HG03520 (cell line): ENCODE data around the gene TSSK3.

Experiments
- ATAC-seq: cut with Tn5 transposase; IDR thresholded peaks from one replicate; pipeline ENCODE4 v1.9.1; 2021; ENCODE audit warnings: mild to moderate bottlenecking, moderate library complexity; ENCODE audit not compliant: unreplicated experiment

TSSK3 gene

DNA sequence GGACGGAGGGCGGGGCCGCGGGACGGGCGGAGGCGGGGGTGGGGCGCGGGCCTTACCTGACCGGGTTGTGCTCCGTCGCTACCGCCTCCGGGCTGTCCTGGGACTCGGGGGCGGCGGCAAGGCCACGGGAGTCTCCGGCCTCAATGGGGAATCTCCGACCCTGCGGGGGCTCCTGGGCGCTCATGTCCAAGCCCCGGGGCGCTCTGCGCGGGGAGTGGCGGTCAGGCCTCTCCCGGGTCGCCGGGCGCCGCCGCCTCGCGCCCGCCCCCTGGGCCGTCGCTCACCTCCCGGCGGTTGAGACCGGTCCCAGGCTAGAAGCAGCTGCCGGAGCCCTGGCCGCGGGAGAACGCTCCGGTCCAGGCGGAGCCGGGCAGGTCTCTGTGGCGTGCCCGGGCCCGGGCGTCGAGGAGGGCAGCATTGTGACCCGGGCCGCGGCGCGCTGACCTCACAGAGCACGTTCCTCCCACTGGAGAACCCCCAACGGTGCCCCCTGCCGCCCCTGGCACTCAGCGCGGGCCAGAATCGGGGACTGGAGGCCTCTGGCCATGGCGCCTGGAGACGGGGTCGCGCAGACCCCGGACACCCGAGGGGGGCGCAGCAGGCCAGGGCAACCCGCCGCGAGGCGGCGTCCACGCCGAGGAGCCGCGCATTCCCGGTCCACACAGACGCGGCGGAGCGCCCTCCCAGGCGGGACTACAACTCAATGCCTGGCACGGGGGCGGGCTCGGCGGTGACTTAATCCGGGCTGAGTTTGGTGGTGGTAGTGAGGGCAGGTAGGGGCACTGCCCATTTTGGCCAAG, 465 bp upstream of the TSSK3 start:
- no peak for ATAC-seq

DNA sequence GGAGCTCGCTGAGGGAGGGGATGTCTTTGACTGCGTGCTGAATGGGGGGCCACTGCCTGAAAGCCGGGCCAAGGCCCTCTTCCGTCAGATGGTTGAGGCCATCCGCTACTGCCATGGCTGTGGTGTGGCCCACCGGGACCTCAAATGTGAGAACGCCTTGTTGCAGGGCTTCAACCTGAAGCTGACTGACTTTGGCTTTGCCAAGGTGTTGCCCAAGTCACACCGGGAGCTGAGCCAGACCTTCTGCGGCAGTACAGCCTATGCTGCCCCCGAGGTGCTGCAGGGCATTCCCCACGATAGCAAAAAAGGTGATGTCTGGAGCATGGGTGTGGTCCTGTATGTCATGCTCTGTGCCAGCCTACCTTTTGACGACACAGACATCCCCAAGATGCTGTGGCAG, 1.4 kb downstream of the TSSK3 start:
- ATAC-seq = no peak

- no peak for ATAC-seq
These were observed 2.5 kb downstream of the TSSK3 start for GRCh38 chr1:32364836-32365235.

GRCh38 chr1:32365445-32365844, 3.1 kb downstream of the TSSK3 start:
- no peak for ATAC-seq

GRCh38 chr1:32367912-32368635, 5.7 kb downstream of the TSSK3 start:
- ATAC-seq = no peak

DNA sequence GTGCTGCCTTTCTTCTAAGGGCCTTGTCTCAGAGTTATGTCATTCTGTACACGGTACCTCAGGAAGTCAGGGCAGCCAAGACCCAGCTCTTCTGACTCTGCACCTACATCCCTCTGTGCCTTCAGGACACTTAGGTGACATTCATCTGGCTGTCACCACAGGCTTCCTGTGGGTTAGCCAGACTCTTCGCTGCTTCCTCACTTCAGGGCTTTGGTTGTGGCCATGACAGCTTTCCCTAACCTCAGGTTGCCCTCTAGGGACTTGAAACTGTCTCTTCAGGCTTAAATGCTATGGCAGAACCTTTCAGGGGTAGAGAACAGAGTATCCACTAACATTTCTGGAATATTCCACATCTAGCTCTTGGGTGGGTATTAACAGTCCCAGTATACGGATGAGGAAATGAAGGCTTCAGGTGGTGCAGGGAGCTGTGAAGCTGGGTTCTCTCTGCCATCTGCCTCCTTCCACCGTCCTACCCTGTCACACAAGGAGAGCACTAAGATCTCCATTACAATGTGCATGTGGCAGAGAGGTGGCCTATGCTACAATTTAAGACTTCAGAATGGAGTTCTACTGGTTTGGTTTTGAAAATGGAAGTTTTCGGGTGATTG, 9.9 kb downstream of the TSSK3 start:
- ATAC-seq = no peak

DNA sequence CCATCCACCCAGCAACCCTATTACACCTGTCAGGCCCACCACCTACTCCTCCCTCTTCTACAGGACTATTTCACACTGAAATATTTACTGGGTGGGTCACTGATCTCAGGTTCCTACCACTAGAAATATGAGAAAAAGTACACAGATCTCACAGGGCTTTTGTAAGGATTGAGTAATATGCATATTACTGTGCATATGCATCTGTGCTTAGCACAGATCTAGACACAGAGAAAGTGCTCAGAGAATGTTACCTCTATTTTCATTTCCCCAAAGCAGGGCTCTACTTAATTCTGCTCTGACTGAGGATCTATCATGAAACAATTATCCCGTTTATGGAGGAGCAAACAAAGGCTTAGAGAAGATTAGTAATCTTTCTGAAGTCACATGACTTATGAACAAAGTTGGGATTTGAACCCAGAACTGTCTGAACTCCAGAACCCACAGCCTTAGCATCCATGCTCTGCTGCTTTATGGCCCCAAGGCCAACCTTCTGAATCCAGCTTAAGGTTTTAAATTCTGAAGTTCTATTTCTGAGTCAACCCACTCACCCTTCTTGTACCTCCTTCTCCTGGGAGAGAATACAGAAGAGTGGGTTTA, 11.8 kb downstream of the TSSK3 start:
- no peak for ATAC-seq

DNA sequence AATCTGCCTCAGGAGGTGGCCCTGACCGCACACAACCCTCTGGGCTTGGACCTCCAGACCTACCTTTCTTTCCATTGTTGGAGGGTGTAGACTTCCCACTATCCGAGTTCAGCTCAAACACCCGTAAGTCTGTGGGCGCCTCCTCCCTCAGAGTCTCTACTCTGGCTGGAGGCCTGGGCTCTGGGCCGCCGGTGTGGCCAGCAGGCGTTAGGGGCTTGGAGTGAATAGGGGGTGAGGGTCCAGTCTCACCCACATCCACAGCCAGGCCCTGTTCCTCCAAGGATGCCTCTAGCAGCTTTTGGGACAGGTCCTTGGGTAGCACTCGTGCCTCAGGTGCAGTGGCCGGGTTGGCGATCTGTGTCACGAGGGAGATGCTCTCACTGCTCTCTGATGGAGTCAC, 13.9 kb downstream of the TSSK3 start:
- ATAC-seq = no peak

- no peak for ATAC-seq
These were observed 15.3 kb downstream of the TSSK3 start for GRCh38 chr1:32377541-32378220.

- ATAC-seq = no peak
These were observed 17.7 kb downstream of the TSSK3 start for GRCh38 chr1:32380057-32380456.

GRCh38 chr1:32386676-32387392, 24.5 kb downstream of the TSSK3 start:
- no peak for ATAC-seq

DNA sequence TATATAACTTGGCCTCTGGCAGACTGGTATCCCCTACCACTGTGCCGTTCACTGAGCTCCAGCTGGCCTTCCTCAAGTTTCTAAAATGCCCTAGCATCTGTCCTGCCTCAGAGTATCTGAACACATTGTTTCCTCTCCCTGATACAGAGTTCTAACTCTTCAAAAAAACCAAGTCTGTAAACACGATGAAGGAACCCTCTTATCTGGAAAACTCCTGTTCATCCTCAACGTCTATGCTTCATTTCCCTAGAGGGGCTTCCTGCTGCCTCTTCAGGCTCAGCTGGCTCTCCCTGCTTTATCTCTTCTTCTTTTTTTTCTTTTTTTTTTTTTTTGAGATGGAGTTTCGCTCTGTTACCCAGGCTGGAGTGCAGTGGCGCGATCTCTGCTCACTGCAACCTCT, 26.3 kb downstream of the TSSK3 start:
- no peak for ATAC-seq

- no peak for ATAC-seq
These were observed 28.8 kb downstream of the TSSK3 start for GRCh38 chr1:32390904-32391870.

DNA sequence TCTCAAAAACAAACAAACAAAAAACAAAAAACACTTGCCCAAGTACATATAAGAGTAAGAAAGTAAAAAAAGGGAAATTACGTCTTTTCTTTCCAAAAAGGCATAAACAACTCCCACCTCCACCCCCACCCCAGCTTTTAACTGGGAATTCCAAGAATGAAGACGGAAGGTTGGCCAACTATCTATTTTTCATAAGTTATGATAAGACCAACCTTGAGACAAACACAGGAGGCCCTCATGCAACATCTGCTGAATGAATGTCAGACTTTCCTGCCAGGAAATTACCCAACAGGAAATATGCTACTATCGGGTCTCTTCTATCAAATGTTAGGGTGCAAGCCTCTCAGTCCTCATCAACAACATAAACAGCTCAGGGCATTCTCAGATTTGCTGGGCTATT, 30.0 kb downstream of the TSSK3 start:
- no peak for ATAC-seq

GRCh38 chr1:32393136-32393535, 30.8 kb downstream of the TSSK3 start:
- ATAC-seq = no peak

GRCh38 chr1:32393832-32394140, 31.4 kb downstream of the TSSK3 start:
- no peak for ATAC-seq

DNA sequence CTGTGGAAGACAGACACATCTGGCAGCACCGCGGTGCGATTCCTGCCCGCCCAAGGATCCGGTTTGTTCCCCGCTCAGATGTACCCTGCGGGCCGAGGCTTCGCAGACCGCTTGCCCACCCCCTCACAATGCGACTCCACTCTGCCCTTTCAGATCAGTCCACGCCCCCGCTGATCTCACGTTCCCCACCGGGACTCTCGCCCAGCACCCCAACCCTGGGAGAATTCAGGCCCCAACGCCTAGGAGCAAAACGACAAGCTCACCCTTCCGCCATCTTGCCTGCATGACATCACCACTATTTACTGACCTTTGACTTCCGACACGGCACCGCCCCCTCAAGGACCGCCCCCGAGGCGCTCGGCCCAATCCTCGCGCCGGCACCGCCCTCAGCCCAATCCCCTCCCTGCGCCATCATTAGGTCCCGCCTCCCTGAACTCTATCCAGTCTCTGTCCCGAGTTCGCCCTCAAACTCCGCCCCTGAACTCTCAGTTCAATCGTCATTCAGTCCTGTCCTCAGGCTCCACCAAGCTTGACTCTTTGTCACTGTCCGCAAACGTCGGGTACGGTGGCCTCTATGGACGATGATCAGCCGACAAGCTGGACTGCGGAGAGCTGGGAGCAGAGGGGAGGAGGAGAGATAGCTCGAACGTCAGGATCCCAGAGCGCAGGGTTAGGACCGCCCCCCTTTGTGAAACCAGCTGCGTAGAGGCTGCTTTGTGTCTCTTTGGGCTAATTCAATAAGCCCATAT, 32.0 kb downstream of the TSSK3 start, which contains the start of gene BSDC1:
Gene BSDC1 (minus strand): TSS at position 301 of the 749 bp plus-strand sequence. CDS start 27 bp downstream, at position 274.
- ATAC-seq = peak; percentile 98

GRCh38 chr1:32394890-32395432, 32.6 kb downstream of the TSSK3 start:
- no peak for ATAC-seq
